MG63 (cell line): ENCODE measurements around the gene ABCB11. TPM values are rescaled to one million over a fixed set of nuclear protein-coding genes. Genes with fewer than 3 reads are reported as not detected.
A peak's percentile ranks its signal among the peaks of the same experiment; 100 is the strongest.
"Not testable (repeated sequence)": the region's sequence is repeated elsewhere in the genome, so short reads cannot be mapped to it uniquely, and the experiment has no call there.

ENCODE experiments used
- DNase-seq: peaks from one replicate; pipeline ENCODE4 v3.0.0-alpha.2; 2020
- H3K27me3 ChIP-seq: fragments of 250-450 bp; sonication (Bioruptor Pico); 2 replicates; pipeline ENCODE4 v1.5.1; 2020; ENCODE audit warnings: mild to moderate bottlenecking, moderate library complexity
- H3K36me3 ChIP-seq: fragments of 250-450 bp; sonication (Bioruptor Pico); 2 replicates; pipeline ENCODE4 v1.5.1; 2020; ENCODE audit warnings: mild to moderate bottlenecking, moderate library complexity
- H3K4me3 ChIP-seq: fragments of 250-450 bp; sonication (Bioruptor Pico); 2 replicates; pipeline ENCODE4 v1.5.1; 2020; ENCODE audit warnings: mild to moderate bottlenecking, moderate library complexity
- H3K9me3 ChIP-seq: fragments of 250-450 bp; sonication (Bioruptor Pico); 2 replicates; pipeline ENCODE4 v1.5.1; 2020; ENCODE audit warnings: mild to moderate bottlenecking, moderate library complexity
- total RNA-seq: library from RNA; depleted of rRNA; stranded (reverse); fragments of >200 nt; shearing (Covaris generic); gene quantifications from 2 replicates; pipeline ENCODE4 v1.2.3, GENCODE V29; 2014; ENCODE audit warnings: low replicate concordance

ABCB11 gene
- total RNA-seq, 1 experiment from 2014 or later: not detected

DNA sequence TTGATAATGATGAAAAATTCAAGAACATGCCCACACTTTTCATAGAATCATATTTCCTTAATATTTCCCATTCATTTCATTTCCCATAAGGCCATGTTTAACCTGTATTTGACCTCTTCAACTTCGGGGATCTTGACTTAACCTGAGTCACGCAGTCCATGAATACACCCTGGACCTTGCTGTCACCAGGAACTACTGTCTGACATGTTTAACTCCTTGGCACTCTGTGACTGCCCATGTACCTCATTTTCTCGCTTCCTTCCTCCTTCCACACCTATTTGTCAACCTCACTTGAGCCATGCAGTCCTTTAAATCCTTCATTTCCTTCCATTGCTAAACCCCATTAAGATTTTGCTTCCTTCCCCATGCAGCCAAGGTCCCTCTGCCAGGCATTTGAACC lies 16.3 kb downstream of the ABCB11 start:
- Histone ChIP-seq H3K4me3 (no peak overlapping the region), H3K27me3 (no peaks in the 10 kb centered on the region), H3K36me3 (no peaks in the 10 kb centered on the region), H3K9me3 (no peaks in the 10 kb centered on the region)
- no peak for DNase-seq

DNA sequence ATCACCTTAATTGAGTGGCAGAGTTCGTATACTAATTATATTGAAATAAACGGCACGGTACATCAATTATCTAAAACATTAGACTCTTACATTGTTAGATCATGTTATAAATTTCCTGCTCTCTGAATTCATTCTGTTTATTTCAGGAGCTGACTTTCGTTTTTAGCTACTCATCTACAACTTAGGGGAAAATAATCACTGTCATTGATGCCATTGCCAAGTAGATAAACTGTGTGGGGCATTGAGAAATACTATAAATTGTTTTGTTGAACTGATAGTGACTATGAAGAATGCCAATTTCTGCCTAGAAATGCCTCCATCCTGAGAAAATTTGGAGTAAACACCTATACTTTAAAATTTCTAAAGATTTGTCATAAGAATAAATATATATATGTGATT lies 17.5 kb downstream of the ABCB11 start:
- Histone ChIP-seq H3K4me3 (no peak overlapping the region), H3K9me3 (no peaks in the 10 kb centered on the region), H3K27me3 (no peaks in the 10 kb centered on the region), H3K36me3 (no peaks in the 10 kb centered on the region)
- DNase-seq: no peak

DNA sequence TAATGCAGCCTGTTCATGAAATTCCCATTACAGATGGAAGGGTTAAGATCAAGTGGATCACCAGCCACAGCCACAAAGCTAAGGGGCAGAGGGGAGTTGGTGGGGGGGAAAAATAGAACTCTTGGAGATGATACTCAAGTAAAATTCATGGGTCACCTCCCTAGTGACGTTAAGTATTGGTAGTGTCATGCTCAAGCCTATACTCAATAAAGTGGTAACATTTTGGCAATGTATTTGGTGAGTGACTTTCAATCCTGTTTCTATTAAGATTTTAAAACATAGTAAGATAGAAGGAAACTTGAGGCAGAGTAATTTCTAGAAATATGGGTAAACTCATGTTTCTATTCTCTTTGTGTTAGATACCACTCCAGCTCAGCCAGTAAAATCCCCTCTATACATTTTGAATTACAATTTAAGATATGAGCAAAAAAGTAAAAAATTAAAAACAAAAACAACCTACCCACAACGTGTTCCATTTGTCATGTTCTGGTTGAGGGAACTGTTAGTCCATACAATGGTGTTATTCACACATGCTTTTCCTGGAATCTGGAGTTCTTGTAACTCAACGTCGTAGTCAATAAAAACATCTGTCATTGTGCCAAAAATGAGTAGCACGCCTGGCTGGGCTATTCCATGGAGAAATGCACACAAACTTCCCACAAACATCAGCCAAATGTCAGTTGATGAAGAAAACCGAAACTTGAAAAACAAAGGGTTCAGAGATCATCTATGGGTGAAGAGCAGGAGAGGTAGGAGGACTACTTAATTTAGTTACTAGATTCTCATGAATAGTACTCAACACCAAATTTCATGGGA lies 18.1 kb downstream of the ABCB11 start:
- H3K4me3 ChIP-seq: no peak overlapping the region
- H3K9me3 ChIP-seq: no peaks in the 10 kb centered on the region
- H3K27me3 ChIP-seq: no peaks in the 10 kb centered on the region
- no peaks in the 10 kb centered on the region for H3K36me3 ChIP-seq
- DNase-seq: no peak

DNA sequence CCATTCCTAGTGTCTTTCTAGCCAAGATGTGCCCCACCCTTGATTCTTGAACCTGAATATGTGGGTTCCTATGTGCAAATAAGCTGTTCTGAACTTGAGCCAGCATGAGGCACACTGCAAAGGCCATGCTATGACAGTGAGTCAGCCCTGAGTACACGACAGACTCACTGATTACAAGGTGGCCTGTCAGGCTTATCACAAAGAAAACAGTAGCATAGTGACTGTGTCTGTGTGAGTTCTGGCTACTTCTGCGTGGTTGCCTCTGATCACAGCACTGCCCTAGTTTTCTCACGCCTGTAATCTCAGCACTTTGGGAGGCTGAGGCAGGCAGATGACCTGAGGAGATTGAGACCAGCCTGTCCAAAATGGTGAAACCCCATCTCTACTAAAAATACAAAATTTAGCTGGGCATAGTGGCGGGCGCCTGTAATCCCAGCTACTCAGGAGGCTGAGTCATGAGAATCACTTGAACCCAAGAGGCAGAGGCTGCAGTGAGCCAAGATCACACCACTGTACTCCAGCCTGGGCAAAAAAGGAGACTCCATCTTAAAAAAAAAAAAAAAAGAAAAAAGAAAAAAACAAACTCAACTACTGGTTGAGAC lies 18.8 kb downstream of the ABCB11 start:
- not testable (repeated sequence) for H3K27me3 ChIP-seq, H3K36me3 ChIP-seq, H3K4me3 ChIP-seq, H3K9me3 ChIP-seq
- DNase-seq: peak; percentile 61

DNA sequence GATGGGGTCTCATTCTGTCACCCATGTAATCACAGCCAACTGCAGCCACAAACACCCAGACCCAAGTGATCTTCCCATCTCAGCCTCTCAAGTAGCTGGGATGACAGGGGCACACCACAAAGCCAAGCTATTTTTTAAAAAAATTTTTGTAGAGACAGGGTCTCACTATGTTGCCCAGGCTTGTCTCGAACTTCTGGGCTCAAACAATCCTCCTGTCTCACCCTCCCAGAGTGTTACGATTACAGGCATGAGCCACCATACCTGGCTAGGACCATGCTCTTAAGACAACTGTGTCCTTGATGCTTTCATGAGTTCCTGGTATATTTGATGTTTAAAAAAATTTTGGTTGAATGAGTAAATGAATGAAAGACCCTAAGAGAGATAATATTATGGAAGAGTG lies 19.4 kb downstream of the ABCB11 start:
- no peak for DNase-seq
- no peaks in the 10 kb centered on the region for H3K36me3 ChIP-seq
- no peaks in the 10 kb centered on the region; the same call in 1 of the 2 replicates for H3K9me3 ChIP-seq

DNA sequence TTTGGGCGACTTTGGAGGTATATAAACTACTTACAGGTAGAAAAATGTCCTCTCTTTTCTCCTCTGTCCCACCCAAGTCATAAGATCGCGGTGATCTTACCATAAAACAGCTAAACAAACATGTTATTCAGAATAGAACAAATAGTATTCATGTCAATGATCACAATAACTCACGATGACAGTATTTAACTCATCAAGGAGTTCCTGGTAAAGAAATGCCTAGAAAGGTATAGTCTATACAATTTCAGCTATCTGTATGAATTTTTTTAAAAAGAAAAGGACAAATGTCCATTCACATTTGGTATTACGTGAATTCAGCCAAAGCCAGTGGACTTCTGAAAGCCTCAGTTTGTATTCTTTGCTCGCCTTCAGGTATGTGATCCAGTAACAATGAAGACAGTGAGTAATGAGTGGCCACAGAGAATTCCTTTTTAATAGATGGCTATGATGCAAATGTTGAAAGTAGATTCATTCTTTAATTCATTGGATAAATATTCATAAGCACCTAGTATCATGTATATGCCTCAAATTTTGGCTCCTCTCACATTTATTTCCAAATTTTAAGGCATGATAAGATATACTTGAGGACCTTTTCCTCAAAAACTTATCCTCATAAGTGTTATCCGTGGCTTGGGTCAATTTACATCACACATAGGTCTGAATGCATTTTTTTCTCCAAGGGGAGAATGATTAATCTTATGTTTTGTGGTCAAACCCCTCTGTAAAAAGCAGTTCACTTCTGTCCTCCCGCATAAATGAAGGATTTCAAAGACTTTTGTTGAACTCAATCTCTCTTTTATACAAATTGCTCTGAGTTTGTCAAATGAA lies 20.3 kb downstream of the ABCB11 start:
- no peaks in the 10 kb centered on the region for H3K27me3 ChIP-seq
- H3K9me3 ChIP-seq: no peaks in the 10 kb centered on the region; the same call in 1 of the 2 replicates
- H3K4me3 ChIP-seq: no peak overlapping the region
- no peaks in the 10 kb centered on the region for H3K36me3 ChIP-seq
- DNase-seq: no peak

More for the DNA sequence above, 19.4 kb downstream of the ABCB11 start:
- H3K27me3 ChIP-seq: no peaks in the 10 kb centered on the region
- no peak overlapping the region for H3K4me3 ChIP-seq

DNA sequence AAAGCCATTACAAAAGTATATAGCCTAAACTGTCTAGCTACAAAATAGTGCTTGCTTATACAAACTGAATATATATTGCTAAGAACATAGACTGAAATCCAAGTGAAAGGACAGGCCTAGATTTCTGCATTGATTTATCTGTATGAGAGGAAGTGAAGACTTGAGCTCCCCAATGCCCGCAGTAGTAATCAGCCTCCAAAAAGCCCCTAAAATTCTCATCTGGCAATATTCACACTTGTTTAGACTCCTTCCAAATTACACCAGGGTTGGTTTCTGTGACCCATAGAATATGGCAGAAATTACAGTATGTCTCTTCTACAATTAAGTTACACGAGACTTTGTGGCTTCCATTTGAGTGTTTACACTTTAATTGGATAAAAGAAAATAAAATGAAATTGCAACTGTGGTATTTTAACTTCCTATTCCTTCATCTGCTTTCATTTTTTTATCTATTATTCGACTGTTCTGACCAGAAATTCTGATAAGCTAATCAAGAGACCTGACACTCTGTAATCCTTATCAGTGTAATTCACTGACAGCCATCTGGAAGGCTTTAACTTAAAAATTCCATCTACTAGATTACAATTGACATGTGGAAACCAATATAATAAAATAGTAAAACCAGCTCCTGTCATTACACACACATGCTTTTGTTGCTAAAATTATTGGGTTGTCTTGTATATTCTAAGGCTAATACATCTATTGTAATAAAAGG lies 21.1 kb downstream of the ABCB11 start:
- H3K9me3 ChIP-seq: no peaks in the 10 kb centered on the region; the same call in 1 of the 2 replicates
- no peaks in the 10 kb centered on the region for H3K27me3 ChIP-seq
- no peak for DNase-seq
- no peak overlapping the region for H3K4me3 ChIP-seq
- H3K36me3 ChIP-seq: no peaks in the 10 kb centered on the region

DNA sequence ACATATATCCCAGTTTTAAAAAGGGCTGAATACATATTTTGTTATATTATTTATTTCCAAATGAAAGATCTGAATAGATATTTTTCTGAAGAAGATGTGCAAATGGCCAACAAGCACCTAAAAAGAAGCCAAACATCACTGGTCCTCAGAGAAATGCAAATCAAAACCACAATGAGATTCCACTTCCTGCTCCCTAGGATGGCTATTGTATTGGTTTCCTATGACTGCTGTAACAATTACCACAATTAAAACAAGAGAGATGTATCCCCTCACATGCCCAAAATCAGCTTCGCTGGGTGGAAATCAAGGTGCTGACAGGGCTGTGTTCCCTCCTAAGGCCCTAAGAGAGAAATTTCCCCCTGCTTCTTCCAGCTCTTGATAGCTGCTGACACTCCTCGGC lies 23.2 kb downstream of the ABCB11 start:
- DNase-seq: no peak
- Histone ChIP-seq H3K9me3 (no peaks in the 10 kb centered on the region; the same call in 1 of the 2 replicates), H3K36me3 (no peaks in the 10 kb centered on the region), H3K4me3 (no peak overlapping the region), H3K27me3 (no peaks in the 10 kb centered on the region)

DNA sequence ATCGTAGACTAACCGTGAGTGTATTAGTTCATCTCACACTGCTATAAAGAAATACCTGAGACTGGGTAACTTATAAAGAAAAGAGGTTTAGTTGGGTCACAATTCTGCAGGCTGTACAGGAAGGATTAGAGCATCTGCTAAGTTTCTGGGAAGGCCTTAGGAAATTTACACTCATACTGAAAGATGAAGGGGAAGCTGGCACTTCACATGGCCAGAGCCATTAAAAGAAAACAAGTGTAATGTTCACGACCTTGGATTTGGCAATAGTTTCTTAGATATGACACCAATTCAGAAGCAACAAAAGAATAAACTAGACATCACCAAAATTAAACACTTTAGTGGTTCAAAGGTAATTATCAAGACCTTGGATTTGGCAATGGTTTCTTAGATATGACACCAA lies 23.8 kb downstream of the ABCB11 start:
- no peaks in the 10 kb centered on the region for H3K27me3 ChIP-seq
- DNase-seq: no peak
- H3K4me3 ChIP-seq: no peak overlapping the region
- no peaks in the 10 kb centered on the region for H3K36me3 ChIP-seq
- H3K9me3 ChIP-seq: no peaks in the 10 kb centered on the region; the same call in 1 of the 2 replicates

DNA sequence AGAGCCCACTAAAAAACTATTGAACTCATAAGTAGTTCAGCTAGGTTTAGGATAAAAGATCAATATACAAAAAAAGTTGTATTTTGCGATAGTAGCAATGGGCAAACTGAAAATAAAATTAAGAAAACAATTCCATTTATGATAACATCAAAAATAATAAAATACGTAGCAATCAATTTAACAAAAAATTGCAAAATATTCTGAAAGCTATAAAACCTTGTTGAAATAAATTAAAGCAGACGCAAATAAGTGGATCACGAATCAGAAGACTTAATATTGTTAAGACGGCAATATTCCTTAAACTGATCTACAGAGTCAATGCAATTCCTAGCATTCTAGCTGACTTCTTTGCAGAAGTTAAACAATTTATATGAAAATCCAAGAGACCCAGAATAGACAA lies 24.5 kb downstream of the ABCB11 start:
- Histone ChIP-seq H3K27me3 (no peaks in the 10 kb centered on the region), H3K36me3 (no peaks in the 10 kb centered on the region), H3K9me3 (no peaks in the 10 kb centered on the region; the same call in 1 of the 2 replicates), H3K4me3 (no peak overlapping the region)
- DNase-seq: no peak

DNA sequence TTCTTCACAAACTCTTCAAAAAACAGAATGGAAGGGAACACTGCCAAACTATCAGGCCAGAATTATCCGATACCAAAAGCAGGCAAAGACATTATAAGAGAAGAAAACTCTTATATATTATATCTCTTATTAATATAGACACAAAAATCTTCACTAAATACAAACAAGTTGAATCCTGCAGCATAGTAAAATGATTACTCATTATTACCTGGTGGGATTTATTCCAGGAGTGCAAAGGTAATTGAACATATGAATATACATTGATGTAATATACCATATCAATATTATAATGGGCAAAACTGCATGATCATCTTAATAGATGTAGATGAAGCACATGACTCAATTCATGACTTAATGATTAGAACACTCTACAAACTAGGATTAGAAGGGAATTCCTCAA lies 25.1 kb downstream of the ABCB11 start:
- Histone ChIP-seq H3K4me3 (no peak overlapping the region), H3K27me3 (no peaks in the 10 kb centered on the region)

DNA sequence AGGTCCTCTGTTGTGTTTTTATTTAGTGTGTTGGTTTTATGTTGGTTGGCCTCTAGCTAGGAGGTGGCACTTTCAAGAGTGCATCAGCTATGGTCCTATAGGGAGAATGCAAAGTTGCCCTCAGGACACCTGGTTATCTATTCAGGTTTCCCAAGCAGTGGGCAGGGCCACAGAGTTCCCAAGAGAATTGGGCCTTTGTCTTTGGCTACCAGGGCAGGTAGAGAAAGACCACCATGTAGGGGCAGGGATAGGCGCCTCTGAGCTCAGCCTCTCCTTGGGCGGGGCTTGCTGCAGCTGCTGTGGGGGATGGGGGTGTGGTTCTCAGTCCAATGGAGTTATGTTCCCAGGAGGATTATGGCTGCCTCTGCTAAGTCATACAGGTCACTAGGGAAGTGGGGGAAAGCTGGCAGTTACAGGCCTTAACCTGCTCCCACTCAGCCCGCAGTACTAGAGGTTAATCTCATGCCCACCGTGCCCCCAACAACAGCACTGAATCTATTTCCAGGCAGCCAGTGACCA lies 26.0 kb downstream of the ABCB11 start:
- H3K36me3 ChIP-seq: no peaks in the 10 kb centered on the region
- H3K9me3 ChIP-seq: no peaks in the 10 kb centered on the region; the same call in 1 of the 2 replicates
- DNase-seq: no peak
- H3K4me3 ChIP-seq: no peak overlapping the region
- H3K27me3 ChIP-seq: no peaks in the 10 kb centered on the region

More for the DNA sequence above, 25.1 kb downstream of the ABCB11 start:
- no peak for DNase-seq
- no peaks in the 10 kb centered on the region; the same call in 1 of the 2 replicates for H3K9me3 ChIP-seq
- H3K36me3 ChIP-seq: no peaks in the 10 kb centered on the region

DNA sequence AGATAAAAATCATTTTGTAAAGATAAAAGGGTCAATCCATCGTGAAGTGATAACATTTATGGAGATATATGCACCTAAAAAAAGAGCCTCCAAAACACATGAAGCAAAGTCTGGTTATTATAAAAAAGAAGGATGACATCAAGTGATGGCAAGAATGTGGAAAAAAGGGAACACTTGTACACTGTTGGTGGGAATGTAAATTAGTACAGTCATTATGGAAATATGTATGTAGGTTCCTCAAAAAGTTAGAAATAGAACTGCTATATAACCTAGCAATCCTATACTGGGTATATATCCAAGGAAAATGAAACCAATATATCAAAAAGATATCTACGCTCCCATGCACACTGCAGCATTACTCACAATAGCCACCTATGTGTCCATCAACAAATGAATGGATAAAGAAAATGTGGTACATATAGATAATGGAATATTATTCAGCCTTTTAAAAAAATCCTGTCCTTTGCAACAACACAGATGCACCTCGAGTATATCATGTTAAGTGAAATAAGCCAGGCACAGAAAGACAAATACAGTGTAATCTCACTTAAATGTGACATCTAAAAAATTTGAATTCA lies 28.9 kb downstream of the ABCB11 start:
- Histone ChIP-seq H3K27me3 (no peaks in the 10 kb centered on the region), H3K36me3 (no peaks in the 10 kb centered on the region), H3K4me3 (no peak overlapping the region), H3K9me3 (no peaks in the 10 kb centered on the region; the same call in 1 of the 2 replicates)
- DNase-seq: no peak

DNA sequence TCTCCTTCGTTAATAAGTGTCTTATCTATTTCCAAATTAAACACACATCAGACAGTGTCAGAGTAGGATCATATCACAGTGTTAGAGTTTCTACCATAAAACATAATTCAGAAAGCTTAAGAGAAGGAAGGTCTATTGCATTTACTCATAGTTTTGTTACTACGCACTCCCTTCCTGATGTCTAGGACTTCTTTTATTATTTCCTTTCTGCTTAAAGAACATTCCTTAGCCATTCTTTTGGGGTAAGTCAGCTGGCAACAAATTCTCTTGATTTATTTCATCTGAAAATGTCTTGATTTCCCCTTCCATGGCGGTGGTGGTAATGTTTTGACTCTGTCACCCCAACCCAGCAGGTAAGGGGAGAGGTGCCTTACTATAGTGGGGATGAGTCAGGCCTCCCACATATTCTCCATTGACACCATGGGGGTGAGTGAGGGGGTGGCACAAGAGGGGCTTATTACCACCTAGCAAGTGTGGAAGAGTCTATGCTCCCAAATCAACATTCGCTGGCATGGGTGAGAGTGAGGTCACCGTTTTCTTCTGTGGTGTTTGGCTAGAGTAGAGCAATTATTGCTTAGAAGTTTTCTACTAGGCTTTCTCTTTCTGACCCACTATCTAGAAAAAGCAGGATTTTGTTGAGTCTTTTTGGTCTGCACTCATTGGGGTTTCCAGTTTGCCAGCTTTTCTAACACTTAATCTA lies 29.9 kb downstream of the ABCB11 start:
- no peaks in the 10 kb centered on the region for H3K27me3 ChIP-seq
- no peaks in the 10 kb centered on the region for H3K36me3 ChIP-seq
- DNase-seq: peak; percentile 21
- H3K4me3 ChIP-seq: no peak overlapping the region
- no peaks in the 10 kb centered on the region for H3K9me3 ChIP-seq

DNA sequence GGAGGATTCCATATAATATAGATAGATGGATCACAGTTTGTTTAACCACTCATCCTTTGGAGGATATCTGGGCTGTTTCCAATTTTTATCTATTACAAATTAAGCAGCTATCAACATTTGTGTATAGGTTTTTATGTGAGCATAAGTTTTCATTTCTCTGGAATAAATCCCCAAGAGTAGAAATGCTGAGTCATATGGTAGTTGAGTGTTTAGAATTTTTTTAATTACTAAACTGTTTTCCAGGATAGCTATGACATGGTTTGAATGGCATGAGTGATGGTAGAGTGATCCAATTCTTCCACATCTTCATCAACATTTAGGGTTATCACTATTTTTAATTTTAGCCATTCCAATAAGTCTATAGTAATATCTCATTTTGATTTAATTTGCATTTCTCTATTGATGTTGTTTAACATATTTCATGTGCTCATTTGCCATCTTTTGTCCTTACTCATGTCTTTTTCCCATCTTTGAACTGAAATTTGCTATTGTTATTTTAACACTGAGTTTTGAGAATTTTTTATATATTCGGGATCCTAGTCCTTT lies 31.4 kb downstream of the ABCB11 start:
- no peaks in the 10 kb centered on the region for H3K9me3 ChIP-seq
- no peak for DNase-seq
- H3K4me3 ChIP-seq: no peak overlapping the region
- H3K36me3 ChIP-seq: no peaks in the 10 kb centered on the region
- H3K27me3 ChIP-seq: no peaks in the 10 kb centered on the region
